ENCODE data around the gene MFSD1.
A peak's percentile ranks its signal among the peaks of the same experiment; 100 is the strongest.

DNA sequence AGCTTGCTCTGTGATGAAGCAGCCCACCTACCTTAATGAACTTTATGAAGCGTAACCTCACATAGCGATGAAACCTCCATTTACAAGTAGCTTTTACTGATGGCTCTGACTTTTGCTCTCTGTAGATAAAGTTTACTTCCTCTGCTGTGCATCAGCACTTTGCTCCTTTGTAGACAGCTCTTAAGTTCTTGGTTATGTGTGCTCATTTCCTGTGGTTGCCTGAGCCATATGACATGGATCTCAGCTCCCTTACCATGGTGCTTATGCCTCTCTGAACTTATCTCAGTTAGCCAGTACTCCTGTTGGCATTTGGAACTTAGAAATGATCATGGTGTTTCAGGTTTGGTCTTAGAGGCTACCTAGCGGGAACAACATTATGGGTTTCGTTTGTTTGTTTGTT lies 7.8 kb downstream of the MFSD1 start:
- TF ChIP-seq, protein P1, sequence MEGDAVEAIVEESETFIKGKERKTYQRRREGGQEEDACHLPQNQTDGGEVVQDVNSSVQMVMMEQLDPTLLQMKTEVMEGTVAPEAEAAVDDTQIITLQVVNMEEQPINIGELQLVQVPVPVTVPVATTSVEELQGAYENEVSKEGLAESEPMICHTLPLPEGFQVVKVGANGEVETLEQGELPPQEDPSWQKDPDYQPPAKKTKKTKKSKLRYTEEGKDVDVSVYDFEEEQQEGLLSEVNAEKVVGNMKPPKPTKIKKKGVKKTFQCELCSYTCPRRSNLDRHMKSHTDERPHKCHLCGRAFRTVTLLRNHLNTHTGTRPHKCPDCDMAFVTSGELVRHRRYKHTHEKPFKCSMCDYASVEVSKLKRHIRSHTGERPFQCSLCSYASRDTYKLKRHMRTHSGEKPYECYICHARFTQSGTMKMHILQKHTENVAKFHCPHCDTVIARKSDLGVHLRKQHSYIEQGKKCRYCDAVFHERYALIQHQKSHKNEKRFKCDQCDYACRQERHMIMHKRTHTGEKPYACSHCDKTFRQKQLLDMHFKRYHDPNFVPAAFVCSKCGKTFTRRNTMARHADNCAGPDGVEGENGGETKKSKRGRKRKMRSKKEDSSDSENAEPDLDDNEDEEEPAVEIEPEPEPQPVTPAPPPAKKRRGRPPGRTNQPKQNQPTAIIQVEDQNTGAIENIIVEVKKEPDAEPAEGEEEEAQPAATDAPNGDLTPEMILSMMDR (IDR thresholded peaks at IDR 0.05; ENCODE audit: low read depth, low read length), result no peak
- TF ChIP-seq POLR2A (IDR thresholded peaks at IDR 0.05; ENCODE audit: extremely low read depth, insufficient read length), result no peak
- TF ChIP-seq, protein P2, sequence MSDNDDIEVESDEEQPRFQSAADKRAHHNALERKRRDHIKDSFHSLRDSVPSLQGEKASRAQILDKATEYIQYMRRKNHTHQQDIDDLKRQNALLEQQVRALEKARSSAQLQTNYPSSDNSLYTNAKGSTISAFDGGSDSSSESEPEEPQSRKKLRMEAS (IDR thresholded peaks at IDR 0.05; ENCODE audit: low read depth, low read length), result peak; percentile 70
